Cerebellar cortex (tissue), 1 donor: ENCODE data around the gene ABCA10.
"Not testable (repeated sequence)": the region's sequence is repeated elsewhere in the genome, so short reads cannot be mapped to it uniquely, and the experiment has no call there.

Experiments used
- DNase-seq: peaks from one replicate; pipeline ENCODE4 v3.0.0-alpha.2; 2015; ENCODE audit warnings: low spot score

ABCA10 gene

GRCh38 chr17:69228576-69228975 lies at the start of gene ABCA10:
Gene ABCA10, minus strand, starts transcription at chr17:69228824. Its CDS starts 3,466 bp downstream, at chr17:69225358.
- no peak for DNase-seq

DNA sequence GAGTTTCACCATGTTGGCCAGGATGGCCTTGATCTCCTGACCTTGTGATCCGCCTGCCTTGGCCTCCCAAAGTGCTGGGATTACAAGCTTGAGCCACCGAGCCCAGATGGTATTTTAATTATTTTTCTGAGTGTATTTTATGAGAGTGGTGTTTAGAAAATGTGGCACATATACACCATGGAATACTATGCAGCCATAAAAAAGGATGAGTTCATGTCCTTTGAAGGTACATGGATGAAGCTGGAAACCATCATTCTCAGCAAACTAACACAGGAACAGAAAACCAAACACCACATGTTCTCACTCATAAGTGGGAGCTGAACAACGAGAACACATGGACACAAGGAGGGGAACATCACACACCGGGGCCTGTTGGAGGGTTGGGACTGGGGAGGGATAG lies 47.7 kb upstream of the ABCA10 start:
- not testable (repeated sequence) for DNase-seq

- no peak for DNase-seq
These were observed 47.1 kb upstream of the ABCA10 start for GRCh38 chr17:69275751-69276150.

DNA sequence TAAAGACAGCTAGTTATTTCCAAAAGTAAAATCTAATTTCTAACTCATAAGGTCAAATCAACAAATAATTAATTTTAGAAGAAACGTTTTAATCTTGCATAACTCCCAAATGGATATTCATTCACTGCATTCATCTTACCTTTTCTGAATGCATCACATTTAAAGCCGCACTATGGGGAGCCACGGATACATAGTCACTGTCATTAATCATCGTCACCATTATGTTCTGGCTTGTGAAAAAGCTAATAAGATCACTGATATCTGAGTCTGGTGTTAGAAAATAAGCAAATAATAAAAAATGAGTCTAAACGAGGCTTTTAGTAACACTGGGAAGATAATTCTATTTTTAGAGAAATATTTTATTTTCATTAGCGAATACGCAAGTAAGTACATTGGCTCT lies 42.4 kb upstream of the ABCA10 start:
- DNase-seq, result no peak

GRCh38 chr17:69269131-69269998 lies 40.7 kb upstream of the ABCA10 start:
- no peak for DNase-seq

DNA sequence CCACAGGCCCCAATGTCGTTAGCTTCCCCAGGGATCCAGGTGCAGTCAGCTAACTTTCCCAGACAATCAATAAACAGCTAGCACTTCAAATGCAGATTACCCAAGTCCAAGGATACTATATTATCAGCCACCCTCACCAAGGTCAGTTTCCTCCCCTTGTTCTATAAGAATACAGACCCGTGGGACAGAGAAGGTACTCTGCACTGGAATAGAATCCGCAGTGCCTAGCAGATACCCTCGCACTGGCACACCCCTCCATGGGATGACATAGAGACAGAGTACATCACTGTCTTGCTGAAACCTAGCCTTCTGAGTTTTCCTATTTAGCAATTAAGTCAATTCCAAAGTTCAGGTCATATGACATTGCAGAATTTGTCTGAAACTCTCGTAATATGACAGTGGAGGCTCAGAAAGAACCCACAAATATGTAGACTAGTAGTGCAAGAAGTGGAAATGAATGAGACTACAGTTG lies 40.0 kb upstream of the ABCA10 start:
- no peak for DNase-seq

DNA sequence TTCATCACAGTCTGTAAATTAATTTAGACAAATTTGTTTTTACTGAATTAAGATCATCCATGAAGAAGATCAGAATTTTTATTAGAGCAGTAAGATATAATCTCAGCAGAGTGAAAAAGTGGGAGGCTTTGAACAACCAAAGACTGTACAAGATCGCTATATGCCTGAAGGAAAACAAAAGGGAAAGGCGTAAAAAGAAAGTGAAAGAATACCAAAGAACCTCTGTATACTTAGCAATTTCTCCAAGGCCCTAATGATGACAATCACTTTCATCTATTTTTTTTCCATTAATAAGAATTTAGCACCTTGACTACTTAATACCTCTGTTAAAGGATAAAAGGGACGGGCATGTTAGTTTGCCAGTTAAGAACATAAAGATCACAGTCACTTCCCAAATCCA lies 38.6 kb upstream of the ABCA10 start:
- no peak for DNase-seq

GRCh38 chr17:69265873-69266272 lies 37.2 kb upstream of the ABCA10 start:
- DNase-seq, result no peak

DNA sequence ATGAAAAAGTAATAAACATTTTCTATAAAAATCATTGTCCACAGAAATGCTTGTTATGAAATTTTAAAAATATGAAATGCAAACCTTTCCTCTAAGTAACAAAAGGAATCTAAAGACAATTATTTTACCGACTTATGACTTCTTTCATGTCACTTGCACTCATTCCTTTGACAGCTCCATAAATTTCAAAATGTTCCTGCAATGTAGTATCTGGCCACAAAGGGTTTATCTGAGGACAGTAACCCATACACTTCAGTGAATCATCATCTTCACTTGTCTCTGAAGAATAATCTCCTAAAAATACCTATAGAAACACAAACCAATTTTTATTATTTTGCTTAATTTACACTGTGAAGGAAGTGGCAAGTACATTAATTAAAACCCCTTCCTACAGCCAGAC lies 25.6 kb upstream of the ABCA10 start:
- no peak for DNase-seq

- no peak for DNase-seq
These were observed 22.0 kb upstream of the ABCA10 start for GRCh38 chr17:69250641-69251040.

DNA sequence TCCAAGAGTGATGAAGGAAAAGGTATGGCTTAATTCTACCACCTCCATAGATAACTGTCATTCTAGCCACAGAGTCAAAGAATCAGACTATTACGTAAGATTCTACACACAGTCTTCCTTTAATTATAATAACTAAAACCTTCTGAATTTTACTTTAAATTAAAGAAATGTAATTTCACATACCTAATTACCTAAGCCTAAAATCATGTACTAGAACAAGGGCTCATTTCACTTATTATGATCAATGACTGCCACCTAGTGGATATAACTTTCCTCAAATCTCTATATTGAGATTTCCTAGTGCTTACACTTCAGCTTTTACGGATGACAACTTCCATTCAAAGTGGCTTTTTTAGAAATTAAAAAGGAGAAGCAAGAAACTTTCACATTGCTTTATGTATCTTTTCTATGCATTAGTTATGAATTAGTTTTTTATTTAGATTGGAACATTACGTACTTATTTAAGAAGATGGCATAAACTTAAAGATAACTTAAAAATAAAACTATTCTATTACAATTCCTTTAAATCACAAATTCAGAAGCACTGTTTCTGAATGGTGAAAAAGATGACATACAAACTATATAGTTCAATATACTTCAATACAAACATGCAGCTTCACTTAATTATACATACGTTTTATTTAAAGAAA lies 18.2 kb upstream of the ABCA10 start:
- peak; percentile 72 for DNase-seq

DNA sequence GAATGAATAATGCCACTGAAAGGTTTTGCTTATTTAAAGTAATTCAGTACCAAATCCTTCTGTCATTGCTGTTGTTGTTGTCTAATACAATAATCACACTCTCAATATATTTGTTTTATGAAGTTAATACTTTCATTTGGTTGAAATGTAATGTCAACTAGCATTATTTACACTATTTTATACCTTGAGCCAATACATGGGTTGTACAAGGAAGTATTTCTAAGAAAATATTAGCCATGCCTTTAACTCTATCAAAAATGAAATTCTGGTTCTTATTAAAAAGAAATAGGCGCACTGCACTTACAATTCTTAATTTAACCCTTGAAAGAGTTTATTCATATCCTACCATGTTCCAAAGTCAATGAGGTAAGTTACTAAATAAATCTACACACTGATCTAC lies 17.6 kb upstream of the ABCA10 start:
- DNase-seq, result no peak

DNA sequence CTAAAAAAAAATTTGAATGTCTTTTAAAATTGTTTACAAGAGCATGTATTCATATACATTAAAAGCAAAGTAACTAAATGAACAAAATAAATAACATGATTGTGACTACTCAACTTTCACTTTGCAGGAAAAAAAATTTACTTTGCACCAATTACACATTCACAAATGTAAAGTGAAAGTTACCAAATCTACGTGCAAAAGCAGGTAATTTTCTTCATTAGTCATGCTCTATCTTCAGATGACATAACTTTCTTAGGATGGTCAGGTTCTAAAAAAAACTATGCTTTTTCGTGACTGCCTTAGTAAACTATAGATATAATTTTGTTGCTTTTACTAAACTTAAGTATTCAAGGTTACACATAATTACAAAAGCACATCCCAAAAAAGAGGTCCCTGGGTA lies 17.0 kb upstream of the ABCA10 start:
- no peak for DNase-seq

GRCh38 chr17:69239611-69240600 lies 11.3 kb upstream of the ABCA10 start:
- no peak for DNase-seq

GRCh38 chr17:69236946-69237345 lies 8.3 kb upstream of the ABCA10 start:
- DNase-seq, result no peak

GRCh38 chr17:69236464-69236863 lies 7.8 kb upstream of the ABCA10 start:
- no peak for DNase-seq

DNA sequence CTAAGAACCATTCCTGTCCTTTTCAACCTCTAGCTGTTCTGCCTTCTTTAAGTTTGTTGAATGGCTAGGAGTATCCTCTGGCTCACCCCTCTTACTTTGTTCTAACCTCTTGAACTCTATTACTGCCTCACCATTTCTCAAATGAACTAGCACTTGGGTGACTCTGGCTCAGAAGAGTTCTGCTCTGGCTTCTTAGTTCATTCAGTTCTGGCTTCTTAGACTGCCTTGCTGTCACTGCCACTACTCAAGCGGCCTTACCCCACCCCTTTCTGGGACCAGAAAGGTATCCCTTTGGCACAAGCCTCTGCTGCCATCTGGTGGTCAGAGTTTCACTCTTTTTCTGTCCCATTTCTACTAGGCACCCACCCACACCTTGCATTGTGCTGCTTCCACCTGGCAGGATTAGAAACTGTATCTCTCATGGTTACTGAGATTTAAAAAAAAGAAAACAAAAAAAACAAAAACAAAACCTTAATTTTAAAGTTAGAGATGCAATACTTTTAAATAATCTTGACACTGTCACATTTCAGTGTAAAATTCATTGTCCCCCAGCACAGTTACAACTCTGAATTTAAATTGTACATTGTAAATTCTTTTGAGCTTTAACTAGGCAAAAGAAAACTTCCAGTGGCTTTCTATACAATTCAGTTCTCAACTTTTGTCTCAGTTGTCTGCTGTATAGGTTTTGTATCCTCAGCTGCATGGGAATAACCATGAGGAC lies 6.9 kb upstream of the ABCA10 start:
- peak; percentile 73 for DNase-seq

- DNase-seq, result no peak
These were observed 4.0 kb upstream of the ABCA10 start for GRCh38 chr17:69232650-69233049.

- no peak for DNase-seq
These were observed 2.9 kb upstream of the ABCA10 start for GRCh38 chr17:69231521-69231920.

DNA sequence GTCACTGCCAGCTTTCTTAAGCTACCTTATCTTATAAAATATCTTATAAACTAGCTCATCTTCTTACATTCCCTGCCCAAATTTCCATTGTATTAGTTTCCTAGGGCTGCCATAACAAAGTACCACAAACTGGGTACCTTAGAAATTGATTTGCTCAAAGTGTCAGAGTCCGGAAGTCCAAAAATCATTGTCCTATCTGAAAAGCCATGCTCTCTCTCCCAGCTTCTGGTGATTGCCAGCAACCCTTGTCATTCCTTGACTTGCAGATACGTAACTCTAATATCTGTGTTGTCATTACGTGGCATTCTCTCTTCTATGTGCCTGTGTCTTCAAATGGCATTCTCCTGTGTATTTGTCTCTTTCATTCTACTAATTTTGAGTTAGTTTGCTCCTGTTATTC lies 2.3 kb upstream of the ABCA10 start:
- DNase-seq, result no peak

DNA sequence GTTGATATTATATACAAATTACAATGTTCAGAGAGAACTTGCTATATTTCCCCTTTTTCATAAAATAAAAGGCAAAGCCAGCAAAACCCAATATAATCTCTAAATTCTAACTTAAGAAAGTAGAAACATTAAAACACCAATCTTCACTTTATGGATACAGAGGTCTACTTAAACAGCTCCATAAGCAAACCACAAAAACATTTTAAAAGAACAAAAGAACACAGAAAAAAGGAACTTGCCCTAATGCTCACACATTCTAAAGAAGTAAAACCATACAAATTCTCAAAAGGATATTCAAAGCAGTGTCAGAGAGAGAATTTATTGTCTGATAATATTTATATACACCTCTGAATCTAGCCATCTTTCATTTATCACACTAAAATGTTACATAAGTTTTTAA lies 606 bp downstream of the ABCA10 start:
- no peak for DNase-seq

DNA sequence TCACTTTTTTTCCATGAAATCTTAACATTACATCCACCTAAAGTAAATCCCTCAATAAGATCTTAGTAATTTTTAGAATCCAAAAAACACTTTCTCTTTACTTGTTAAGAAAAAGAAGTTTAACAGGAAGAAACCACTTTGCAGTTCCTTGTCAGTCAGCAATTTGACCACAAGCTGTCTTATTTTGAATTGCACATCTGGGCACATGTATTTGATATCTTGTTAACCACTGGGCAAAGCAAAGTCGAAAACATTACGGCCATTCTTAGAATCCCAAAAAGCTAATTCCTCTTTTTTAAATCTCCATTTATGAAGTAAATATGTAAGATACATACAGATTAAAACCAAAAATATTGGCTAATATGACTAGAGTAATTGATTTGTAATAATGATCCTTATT lies 1.1 kb downstream of the ABCA10 start:
- DNase-seq, result no peak
